GM18511 (cell line): ENCODE data around the gene TMEM97.
A peak's percentile ranks its signal among the peaks of the same experiment; 100 is the strongest.
"Not testable (repeated sequence)": the region's sequence is repeated elsewhere in the genome, so short reads cannot be mapped to it uniquely, and the experiment has no call there.

Source experiments
- ATAC-seq: cut with Tn5 transposase; IDR thresholded peaks from one replicate; pipeline ENCODE4 v1.9.1; 2021; ENCODE audit warnings: mild to moderate bottlenecking, moderate library complexity; ENCODE audit not compliant: unreplicated experiment

Gene TMEM97

DNA sequence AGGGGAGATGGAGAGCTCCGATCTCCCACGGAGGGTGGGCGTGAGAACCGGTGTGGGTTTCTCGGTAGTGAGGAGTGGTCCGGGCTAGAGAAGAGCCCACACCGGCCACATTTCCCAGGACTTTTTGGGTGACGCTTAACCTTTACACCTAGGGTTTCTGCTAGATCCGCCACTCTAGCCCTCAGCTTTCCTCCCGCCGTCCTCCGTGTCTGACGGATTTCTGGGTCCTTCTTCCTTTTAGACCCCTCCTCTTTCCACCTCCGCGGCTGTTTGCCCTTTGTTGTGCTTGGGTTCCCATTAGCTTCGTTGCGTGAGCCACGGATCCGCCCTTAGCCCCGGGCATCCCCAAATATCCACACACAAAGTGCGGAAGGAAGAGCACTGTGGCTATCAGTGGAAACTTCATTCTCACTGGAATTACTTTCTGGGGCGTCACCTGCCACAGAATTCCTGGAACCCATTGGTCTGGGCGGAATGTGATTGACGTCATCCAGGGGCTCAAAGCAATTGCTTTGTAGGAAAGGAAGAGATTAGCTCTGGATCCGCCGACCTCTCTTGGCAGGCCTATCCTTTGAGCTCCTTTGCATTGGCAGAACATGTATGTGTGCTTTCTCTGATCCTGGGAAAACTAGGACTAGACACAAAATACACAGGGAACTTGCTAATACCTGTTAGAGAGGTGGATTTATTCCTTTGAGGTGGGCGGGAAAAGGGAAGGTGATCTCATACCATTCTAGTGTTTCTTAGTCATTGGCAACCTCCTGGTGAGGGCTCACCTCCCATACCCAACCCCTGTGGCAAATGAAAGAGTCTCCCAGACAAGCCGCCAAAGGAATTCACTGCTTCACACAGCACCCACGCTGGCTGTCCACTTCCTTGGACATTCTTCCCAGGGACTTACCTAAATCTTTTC, 17.2 kb downstream of the TMEM97 start:
- ATAC-seq: no peak

DNA sequence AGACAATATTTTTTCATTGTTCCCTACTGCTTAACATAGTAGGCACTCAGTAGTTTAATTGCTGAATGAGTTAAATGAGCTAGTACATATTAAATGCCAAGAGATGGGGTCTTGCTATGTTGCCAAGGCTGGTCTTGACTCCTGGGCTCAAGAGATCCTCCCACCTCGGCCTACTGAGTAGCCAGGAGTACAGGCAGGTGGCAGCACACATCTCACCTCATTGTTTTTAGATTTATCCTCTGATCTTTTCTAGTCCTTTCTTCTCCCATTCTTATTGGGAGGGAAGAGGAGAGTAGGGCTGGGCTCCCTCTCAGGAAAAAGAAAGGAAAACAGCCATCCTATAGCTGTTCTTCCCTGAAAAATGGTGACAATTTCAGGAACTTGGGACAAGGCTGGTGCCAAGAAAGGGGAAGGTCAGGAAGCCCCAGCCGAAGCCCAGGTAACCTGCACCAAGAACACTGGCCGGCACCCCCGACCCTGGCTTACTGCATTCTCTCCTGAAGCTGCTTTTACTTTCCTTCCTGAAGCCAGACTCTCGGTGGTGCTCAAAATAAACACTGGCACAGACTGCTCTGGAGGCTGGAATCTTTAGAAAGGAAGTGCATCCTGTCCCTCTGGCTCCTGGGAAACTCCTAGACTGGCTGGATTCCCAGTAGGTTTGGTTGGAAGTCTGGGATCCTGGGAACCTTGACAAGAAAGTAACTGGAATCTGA, 19.2 kb downstream of the TMEM97 start:
- no peak for ATAC-seq

DNA sequence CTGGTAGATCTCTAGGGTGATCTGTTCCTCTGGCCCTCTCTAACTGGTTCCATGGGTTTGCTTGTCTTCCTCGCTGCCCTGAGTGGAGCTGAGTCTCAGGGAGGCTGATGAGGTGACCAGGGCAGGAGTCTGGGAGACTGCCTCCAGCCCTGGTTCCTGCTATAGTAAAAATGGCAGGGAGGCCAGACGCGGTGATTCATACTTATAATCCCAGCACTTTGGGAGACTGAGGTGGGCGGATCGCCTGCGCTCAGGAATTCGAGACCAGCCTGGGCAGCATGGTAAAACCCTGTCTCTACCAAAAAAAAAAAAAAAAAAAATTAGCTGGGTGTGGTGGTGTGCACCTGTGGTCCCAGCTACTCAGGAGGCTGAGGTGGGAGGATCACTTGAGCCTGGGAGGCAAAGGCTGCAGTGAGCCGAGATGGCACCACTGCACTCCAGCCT, 19.8 kb downstream of the TMEM97 start:
- ATAC-seq: not testable (repeated sequence)

DNA sequence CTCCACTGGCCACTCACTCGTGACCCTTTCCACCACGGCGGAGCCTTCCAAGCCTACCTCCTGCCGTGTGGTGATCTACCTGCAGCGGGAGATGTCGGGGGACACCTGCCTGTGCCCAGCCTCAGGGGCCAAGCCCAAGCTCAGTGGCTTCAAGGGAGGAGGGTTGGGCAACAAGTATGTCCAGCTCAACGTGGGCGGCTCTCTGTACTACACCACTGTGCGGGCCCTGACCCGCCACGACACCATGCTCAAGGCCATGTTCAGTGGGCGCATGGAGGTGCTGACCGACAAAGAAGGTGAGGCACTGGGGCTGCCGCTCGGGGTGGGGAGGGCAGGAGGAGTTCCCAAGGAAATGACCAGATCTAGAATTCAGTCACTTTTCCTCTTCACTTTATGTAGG, 20.4 kb downstream of the TMEM97 start:
- ATAC-seq: no peak

DNA sequence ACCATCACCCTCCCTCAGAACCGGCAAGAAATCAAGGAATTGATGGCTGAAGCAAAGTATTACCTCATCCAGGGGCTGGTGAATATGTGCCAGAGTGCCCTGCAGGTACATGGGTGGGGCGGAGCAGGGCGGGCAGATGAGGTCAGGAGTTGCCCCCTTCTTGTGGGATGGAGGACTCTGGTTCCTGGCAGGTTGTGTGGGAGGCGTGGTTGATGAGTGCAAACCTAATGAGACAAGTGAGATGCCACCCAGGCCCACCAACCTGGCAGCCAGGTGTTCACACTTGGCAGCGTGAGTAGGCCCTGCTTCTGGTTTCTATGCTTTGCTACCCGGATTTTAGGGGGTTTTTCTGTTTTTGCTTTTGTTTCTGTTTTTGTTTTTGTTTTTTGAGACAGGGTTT, 21.4 kb downstream of the TMEM97 start:
- ATAC-seq: no peak

DNA sequence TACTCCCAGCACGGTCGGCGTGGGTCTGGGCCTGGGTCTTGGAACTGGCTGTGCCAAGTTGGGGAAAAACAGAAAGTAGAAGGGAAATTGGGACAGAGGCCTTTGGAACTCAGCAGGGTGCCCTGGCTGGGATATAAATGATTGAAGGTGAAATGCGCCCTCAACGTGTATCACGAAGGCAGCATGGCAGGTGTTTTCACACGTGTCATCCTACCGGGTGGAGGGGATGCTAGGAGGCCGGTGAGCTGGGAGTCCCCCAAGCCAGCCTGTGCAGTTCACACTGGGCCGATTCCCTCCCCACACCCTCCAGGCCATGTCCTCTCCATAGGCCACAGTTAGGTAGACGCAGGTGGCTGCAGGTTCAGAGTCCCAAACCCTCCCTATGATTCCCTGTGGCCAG, 22.5 kb downstream of the TMEM97 start:
- ATAC-seq: no peak

DNA sequence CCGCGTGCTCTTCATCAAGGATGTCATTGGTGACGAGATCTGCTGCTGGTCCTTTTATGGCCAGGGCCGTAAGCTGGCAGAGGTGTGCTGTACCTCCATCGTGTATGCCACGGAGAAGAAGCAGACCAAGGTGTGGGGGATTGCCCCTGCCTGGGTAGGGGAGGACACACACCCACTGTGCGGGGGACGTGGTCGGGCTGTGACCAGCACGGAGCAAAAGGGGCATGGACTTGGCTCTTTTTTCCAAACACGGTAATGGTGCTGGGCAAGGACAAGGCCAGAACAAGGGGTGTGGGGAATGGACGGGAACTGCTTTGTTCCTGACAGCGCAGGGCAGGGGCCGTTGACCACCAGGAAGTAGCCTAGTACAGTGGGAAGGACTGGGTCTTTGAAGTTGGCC, 23.3 kb downstream of the TMEM97 start:
- ATAC-seq: no peak

DNA sequence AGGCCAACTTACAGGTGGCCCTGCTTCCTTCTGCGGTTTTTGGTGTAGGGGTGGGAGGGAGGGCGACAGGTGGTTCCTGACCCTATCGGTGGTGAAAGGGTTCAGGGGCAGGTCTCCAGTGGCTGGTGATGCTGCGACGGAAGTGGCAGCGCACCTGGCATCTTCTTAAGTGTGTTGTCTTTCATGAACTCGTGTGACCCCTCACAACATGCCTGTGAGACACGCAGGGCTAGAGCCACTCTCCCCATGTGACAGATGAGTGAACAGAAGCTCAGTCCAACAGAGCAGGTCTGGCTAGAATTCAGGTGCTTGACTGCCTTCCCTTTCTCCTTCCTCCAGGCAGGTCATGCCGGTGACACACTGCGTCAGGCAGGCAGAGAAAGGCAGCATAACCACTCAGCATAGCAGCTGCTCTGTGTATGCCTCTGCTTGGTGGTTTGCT, 24.5 kb downstream of the TMEM97 start:
- ATAC-seq: no peak

DNA sequence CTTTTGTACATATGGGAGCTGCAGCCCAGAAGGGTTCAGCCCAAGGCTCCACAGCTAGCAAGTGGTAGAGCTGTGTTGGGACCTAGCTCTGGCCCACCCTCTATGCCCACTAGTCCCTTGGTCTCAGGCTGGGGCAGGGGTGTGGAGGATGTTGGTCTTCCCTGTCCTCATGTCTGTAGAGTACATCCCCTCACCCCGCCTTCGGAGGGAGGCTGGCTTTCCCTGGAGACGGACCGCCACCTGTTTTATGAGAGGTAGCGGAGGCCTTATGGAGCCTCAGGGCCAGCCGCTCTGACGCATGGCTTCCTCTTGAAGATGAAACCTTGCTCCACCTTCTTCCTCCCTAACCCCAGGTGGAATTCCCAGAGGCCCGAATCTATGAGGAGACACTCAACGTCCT, 25.0 kb downstream of the TMEM97 start:
- ATAC-seq: no peak

DNA sequence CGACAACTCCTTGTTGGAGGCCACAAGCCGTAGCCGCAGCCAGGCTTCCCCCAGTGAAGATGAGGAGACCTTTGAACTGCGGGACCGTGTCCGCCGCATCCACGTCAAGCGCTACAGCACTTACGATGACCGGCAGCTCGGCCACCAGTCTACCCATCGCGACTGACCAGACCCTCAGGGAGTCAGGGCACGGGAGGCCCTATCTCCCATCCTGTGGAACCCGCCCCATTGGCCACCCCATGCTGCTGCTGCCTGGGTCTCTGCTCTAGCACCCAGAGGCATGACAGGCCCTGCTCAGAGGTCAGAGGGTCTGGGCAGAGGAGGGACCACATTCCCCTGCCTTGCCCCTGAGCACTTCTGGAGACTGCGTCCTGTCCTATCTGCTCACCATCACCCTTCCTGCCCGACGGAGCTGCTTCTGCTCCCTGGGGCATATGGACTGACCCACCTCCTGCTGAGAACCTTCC, 25.5 kb downstream of the TMEM97 start:
- no peak for ATAC-seq

DNA sequence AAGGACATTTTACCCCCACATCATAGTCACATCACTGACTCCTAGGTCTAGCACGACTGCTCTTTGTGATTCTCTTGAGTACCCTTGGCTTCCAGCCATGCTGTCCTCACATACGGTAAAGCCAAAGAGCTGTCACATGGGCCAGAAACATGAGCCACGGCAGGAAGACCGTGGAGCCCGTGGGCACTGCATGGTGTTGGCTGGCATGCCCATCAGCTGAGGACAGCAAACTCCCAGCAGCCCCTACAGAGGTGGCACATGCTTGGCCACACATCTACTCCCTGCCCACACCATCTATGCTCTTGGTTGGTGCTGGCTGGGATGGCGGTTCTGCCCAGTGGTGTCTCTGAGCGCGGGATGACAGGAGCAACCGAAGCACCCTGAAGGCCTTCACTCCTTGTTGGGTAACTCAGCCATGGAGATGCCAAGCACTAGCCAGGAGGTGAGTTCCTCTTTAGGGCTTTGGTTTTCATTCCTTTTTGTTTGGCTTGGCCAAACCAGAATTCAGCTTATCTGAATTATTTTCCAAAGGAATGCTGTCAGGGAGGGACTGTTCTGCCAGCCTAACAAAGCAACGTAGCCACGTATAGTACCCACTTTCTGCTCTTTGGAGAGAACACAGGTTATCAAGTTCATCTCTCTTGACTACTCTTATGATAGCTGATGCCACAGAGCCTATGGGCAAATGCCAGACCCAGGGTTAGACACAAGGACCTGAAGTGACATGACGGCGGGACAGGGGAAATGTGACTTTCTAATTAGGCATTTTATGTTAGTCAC, 26.6 kb downstream of the TMEM97 start:
- ATAC-seq: no peak

DNA sequence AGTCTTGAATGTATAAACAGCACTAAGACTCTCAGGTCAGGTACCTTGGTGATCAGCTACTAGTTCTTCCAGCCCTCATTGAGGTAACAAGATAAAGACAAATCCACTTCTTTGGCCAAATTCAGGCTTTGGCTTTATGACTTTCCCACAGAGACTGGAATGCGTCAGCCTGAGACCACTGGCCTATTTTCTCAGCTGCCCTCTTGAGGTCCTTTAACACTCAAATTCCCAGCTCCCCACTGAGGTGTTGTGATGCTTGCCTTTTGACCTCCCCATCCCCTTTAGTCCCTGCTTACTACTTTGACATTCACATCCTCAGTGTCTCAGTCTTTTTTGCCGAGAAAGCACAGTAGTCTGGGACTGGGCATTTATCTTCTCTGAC, 27.2 kb downstream of the TMEM97 start:
- no peak for ATAC-seq

DNA sequence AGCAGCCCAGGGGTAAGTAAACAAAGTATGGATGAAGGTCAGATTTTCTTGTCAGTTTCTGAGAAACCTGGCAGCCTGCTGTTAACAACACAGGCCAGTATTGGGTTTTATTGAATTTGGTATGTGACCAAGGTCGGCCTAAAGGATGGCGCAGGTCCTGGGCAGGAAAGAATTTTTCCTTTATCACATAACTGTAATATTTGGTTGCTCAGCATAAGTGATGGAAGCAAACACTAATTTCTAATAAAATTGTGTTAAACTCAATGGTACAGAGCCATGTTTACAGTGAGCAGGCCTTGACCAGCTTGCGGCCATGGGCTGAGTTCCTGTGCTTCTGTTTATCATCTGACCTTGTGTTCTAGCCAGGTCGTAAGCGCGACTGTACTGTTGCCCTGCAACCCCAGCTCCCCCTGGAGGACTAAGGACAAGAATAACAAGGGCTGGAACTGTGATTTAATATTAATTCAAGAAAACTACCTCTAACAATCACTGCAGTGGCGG, 27.8 kb downstream of the TMEM97 start:
- no peak for ATAC-seq

DNA sequence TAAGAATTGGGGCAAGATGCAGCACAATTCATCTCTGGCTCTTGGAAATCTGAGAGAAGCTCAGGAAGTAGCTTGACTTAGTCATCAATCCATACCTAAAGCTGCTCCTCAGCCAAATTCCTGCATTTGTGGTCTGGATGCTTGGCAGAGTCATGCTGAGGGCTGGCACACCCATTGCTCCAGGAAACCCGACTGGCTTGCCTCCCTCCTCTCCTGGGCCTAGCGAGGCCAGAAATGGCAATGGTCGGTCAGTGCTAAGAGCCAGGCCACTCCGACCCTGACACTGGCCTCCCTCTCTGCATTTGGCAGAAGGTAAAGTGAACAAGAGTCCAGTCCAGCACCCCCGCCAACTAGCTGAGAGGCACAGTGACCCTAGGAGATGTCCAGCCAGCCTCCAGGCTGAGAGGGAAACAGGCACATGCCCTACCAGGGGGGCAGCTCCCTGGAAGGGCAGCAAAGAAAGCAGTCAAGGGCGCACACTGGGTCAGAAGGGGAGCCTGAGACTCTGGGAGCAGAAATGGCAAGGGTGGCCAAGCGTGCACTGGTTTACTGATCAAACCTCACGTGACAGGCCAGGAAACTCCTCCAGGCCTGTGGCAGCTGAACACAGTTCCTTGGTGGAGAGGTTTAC, 28.4 kb downstream of the TMEM97 start:
- ATAC-seq: no peak

DNA sequence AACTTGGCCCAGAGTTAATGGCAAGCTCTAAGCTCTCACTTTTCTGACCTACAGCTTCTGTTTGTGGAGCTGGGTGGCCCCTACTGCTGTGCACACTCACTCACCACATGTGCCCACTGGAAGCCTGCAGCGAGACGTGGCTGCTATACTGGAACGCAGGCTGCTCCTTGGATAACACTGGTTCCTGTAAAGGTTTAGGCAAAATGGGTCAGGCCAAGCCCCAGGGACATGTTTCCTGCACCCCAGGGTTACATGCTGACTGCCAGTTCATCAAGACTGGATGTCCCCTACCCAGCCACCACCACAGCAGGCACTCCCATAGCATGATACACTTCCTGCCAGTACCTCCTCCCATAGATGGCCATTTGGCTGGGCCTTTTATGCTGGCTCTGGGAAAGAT, 30.0 kb downstream of the TMEM97 start:
- no peak for ATAC-seq

DNA sequence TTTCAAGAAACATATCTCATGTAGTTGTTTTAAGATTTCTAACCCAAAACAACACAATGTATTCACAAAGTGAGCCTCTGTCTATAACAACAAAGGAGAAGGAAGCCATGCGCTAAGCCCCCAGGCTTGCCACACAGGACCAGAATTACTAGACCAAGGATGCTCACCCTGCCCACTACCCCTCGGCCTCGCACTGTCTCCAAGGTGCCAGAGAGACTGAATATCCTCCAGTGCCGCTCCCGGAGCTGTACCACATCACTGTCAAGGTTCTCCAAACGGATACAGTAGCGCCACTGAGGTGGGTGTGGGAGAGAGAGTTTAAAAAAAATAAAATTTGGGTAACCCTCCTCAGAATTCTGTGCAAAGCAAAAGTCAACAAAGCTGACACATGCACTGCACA, 31.3 kb downstream of the TMEM97 start:
- ATAC-seq: no peak

DNA sequence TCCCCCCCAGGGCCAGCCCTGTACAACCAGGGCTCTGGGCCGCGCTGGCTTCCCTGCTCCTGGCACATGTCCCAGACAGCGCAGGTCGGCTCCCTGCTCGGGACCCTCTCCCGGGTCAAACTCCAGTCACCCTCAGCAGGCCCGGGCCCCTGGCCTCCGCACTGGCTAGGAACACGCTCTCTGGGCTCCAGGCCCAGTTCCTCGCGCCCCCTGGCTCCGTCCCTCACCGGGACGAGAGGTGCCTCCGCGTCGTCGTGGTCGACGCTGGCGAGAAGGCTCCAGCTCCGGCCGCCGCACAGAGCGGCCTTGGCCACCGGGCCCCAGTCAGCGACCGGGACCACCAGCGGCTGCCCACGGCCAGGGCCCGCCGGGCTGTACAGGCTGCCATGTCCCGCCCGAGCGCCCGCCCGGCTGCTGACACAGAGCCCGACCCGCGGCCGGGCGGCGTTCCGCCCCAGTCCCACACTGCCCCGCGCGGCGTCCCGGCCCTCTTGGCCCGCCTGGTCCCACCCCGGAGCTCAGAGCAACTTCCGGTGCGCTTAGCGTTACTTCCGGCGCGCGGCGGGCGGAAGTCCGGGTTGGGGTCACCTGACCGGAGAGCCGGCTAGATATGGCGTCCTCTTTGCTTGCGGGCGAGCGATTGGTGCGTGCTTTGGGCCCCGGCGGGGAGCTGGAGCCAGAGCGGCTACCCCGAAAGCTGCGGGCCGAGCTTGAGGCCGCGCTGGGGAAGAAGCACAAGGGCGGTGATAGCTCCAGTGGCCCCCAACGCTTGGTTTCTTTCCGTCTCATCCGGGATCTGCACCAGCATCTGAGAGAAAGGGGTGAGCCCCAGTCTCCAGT, 38.3 kb downstream of the TMEM97 start, which contains the start of gene POLDIP2:
Gene POLDIP2, minus strand, starts transcription at position 467 of the 840 bp plus-strand sequence. Its CDS starts 79 bp downstream, at position 388.
- peak; percentile 97 for ATAC-seq

DNA sequence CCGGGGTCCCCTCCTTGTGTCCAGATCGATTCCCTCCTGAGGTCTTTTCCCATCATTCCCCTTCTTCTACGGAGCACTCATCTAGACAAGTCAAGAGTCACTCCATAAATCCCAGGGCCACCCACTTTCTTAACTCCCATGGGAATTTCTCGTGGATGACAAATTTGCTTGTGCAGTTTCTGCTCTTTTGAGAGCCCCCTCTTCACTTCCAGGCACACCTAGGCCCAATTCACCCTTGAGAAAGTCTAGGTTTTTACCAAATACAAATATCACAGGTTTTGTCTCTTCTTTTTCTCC, 38.8 kb downstream of the TMEM97 start:
- ATAC-seq: no peak

DNA sequence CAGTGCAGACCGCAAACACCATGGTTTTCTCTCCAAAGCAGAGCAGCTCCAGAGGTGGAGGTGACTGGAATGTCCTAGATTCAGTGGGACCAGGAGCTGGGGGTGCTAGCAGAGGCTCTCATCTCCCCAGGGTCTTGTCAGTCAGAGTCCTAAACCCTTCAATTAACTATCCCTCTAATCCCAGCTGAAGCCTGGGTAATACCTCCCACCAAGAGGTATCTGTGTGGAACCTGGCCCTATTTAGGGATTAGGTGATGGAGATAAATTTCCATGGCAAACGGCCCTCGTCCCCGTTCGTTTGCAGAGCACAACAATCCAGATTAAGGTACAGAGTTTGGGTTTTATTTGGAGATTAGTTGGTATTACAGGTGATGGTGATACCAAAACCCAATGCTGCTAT, 44.2 kb downstream of the TMEM97 start:
- ATAC-seq: no peak
